HEK293 (cell line): ENCODE data around the gene GJD3.

Source experiments
- CTCF ChIA-PET: fragments of 350-600 bp; formaldehyde crosslinking; extraction: SDS; loops from one replicate; lab custom pipeline; 2021; ENCODE audit warnings: antibody characterized with exemption; lab: Yijun Ruan, JAX
- POLR2A ChIA-PET: fragments of 300-600 bp; formaldehyde crosslinking; extraction: SDS; loops from one replicate; lab custom pipeline; 2020; ENCODE audit warnings: antibody characterized with exemption, inconsistent platforms; lab: Yijun Ruan, JAX
- H3K27ac ChIP-seq: fragments of 200-500 bp; sonication (Bioruptor generic); 2 replicates; pipeline ENCODE4 v1.5.1; 2014; ENCODE audit warnings: low read depth, low read length, control low read depth, inconsistent platforms; ENCODE audit errors: extremely low read depth
- H3K36me3 ChIP-seq, 2 experiments: fragments of 200-500 bp in 1 of 2; sonication (Bioruptor generic) in 1 of 2; 1 replicate in 1 of 2; 2 replicates in 1 of 2; pipeline ENCODE4 v1.5.1; 2014 to 2017; ENCODE audit warnings: inconsistent platforms in 2 of 2, low read length in 2 of 2; ENCODE audit not compliant: control insufficient read depth in 2 of 2, insufficient read depth in 1 of 2
- H3K4me1 ChIP-seq: fragments of 200-500 bp; sonication (Bioruptor generic); 2 replicates; pipeline ENCODE4 v1.5.1; 2014; ENCODE audit warnings: mild to moderate bottlenecking, low read length, inconsistent platforms; ENCODE audit not compliant: control insufficient read depth, insufficient read depth
- H3K4me3 ChIP-seq: 2 replicates; pipeline ENCODE4 v1.5.1; 2011; ENCODE audit warnings: low read depth, mild to moderate bottlenecking, control low read depth, low read length, moderate library complexity
- H3K9me3 ChIP-seq: fragments of 200-500 bp; sonication (Bioruptor generic); 2 replicates; pipeline ENCODE4 v1.5.1; 2014; ENCODE audit warnings: low read depth, low read length, inconsistent platforms; ENCODE audit not compliant: control insufficient read depth, insufficient read depth
- HOXC10 ChIP-seq: sonication (generic); formaldehyde crosslinking; IDR thresholded peaks from 2 replicates; pipeline ENCODE4 v1.8.1; 2023; ENCODE audit warnings: mild to moderate bottlenecking, missing genetic modification reagents
- KLF7 ChIP-seq: fragments of 450-650 bp; formaldehyde crosslinking; IDR thresholded peaks from 2 replicates; pipeline ENCODE4 v1.5.1; 2016; ENCODE audit warnings: missing biosample characterization, missing genetic modification characterization, borderline replicate concordance
- OVOL3 ChIP-seq: fragments of 450-650 bp; formaldehyde crosslinking; IDR thresholded peaks from 2 replicates; pipeline ENCODE4 v1.5.1; 2016; ENCODE audit warnings: missing biosample characterization, missing genetic modification characterization
- SP7 ChIP-seq: fragments of 450-650 bp; formaldehyde crosslinking; IDR thresholded peaks from 2 replicates; pipeline ENCODE4 v1.5.1; 2016; ENCODE audit warnings: missing biosample characterization, missing genetic modification characterization
- WT1 ChIP-seq: fragments of 450-650 bp; formaldehyde crosslinking; IDR thresholded peaks from 2 replicates; pipeline ENCODE4 v1.5.1; 2016; ENCODE audit warnings: missing biosample characterization, missing genetic modification characterization
- ZBTB48 ChIP-seq: fragments of 450-650 bp; formaldehyde crosslinking; IDR thresholded peaks from 2 replicates; pipeline ENCODE4 v1.5.1; 2016; ENCODE audit warnings: missing biosample characterization, missing genetic modification characterization
- ZNF133 ChIP-seq: fragments of 450-650 bp; formaldehyde crosslinking; IDR thresholded peaks from 2 replicates; pipeline ENCODE4 v1.5.1; 2016; ENCODE audit warnings: missing biosample characterization, missing genetic modification characterization
- ZNF324 ChIP-seq: fragments of 450-650 bp; formaldehyde crosslinking; IDR thresholded peaks from 2 replicates; pipeline ENCODE4 v1.5.1; 2016; ENCODE audit warnings: missing biosample characterization, missing genetic modification characterization
- ZNF335 ChIP-seq: fragments of 450-650 bp; formaldehyde crosslinking; conservative IDR thresholded peaks from 2 replicates; pipeline ENCODE4 v1.5.1; 2016; ENCODE audit warnings: missing biosample characterization, missing genetic modification characterization
- ZNF404 ChIP-seq: fragments of 450-650 bp; formaldehyde crosslinking; IDR thresholded peaks from 2 replicates; pipeline ENCODE4 v1.5.1; 2017; ENCODE audit warnings: missing biosample characterization, missing genetic modification characterization
- ZNF501 ChIP-seq: fragments of 450-650 bp; formaldehyde crosslinking; IDR thresholded peaks from 2 replicates; pipeline ENCODE4 v1.5.1; 2016; ENCODE audit warnings: missing biosample characterization, missing genetic modification characterization
- ZNF514 ChIP-seq: fragments of 450-650 bp; formaldehyde crosslinking; IDR thresholded peaks from 2 replicates; pipeline ENCODE4 v1.5.1; 2016; ENCODE audit warnings: missing biosample characterization, missing genetic modification characterization
- ZNF549 ChIP-seq: fragments of 450-650 bp; IDR thresholded peaks from 2 replicates; pipeline ENCODE4 v1.5.1; 2018; ENCODE audit warnings: missing biosample characterization, missing genetic modification characterization, mild to moderate bottlenecking, inconsistent platforms, moderate library complexity
- ZNF558 ChIP-seq: fragments of 450-650 bp; formaldehyde crosslinking; IDR thresholded peaks from 2 replicates; pipeline ENCODE4 v1.5.1; 2016; ENCODE audit warnings: missing biosample characterization, missing genetic modification characterization
- ZNF571 ChIP-seq: fragments of 450-650 bp; formaldehyde crosslinking; IDR thresholded peaks from 2 replicates; pipeline ENCODE4 v1.5.0; 2017; ENCODE audit warnings: missing biosample characterization, missing genetic modification characterization
- ZNF585B ChIP-seq: fragments of 450-650 bp; formaldehyde crosslinking; IDR thresholded peaks from 2 replicates; pipeline ENCODE4 v1.5.1; 2016; ENCODE audit warnings: missing biosample characterization, missing genetic modification characterization
- ZNF658 ChIP-seq: fragments of 450-650 bp; formaldehyde crosslinking; IDR thresholded peaks from 2 replicates; pipeline ENCODE4; 2016; ENCODE audit warnings: missing biosample characterization, missing genetic modification characterization
- ZNF677 ChIP-seq: fragments of 450-650 bp; IDR thresholded peaks from 2 replicates; pipeline ENCODE4 v1.5.0; 2018; ENCODE audit warnings: missing biosample characterization, mild to moderate bottlenecking, missing genetic modification characterization, moderate library complexity
- ZNF701 ChIP-seq: fragments of 450-650 bp; formaldehyde crosslinking; IDR thresholded peaks from 2 replicates; pipeline ENCODE4 v1.5.1; 2016; ENCODE audit warnings: missing biosample characterization, missing genetic modification characterization
- ZNF707 ChIP-seq: fragments of 450-650 bp; formaldehyde crosslinking; IDR thresholded peaks from 2 replicates; pipeline ENCODE4 v1.5.1; 2016; ENCODE audit warnings: missing biosample characterization, missing genetic modification characterization
- ZNF776 ChIP-seq: fragments of 450-650 bp; formaldehyde crosslinking; IDR thresholded peaks from 2 replicates; pipeline ENCODE4 v1.5.0; 2017; ENCODE audit warnings: missing biosample characterization, missing genetic modification characterization, borderline replicate concordance
- ZNF777 ChIP-seq: fragments of 450-650 bp; formaldehyde crosslinking; IDR thresholded peaks from 2 replicates; pipeline ENCODE4 v1.5.1; 2017; ENCODE audit warnings: missing biosample characterization, missing genetic modification characterization, borderline replicate concordance
- ZNF785 ChIP-seq: fragments of 450-650 bp; formaldehyde crosslinking; IDR thresholded peaks from 2 replicates; pipeline ENCODE4 v1.5.1; 2016; ENCODE audit warnings: missing biosample characterization, missing genetic modification characterization
- TF ChIP-seq, protein P1 (sequence below): fragments of 450-650 bp; formaldehyde crosslinking; IDR thresholded peaks from 2 replicates; pipeline ENCODE4 v1.5.1; 2016; ENCODE audit warnings: missing biosample characterization, missing genetic modification characterization, low read depth
- TF ChIP-seq, protein P2 (sequence below): fragments of 450-650 bp; formaldehyde crosslinking; IDR thresholded peaks from 2 replicates; pipeline ENCODE4 v1.5.1; 2016; ENCODE audit warnings: missing biosample characterization, missing genetic modification characterization
- TF ChIP-seq, protein P3 (sequence below): fragments of 450-650 bp; IDR thresholded peaks from 2 replicates; pipeline ENCODE4 v1.5.1; 2018; ENCODE audit warnings: missing biosample characterization, mild to moderate bottlenecking, missing genetic modification characterization
- TF ChIP-seq, protein P4 (sequence below): fragments of 450-650 bp; IDR thresholded peaks from 2 replicates; pipeline ENCODE4 v1.5.1; 2018; ENCODE audit warnings: missing biosample characterization, missing genetic modification characterization
- TF ChIP-seq, protein P5 (sequence below): fragments of 450-650 bp; formaldehyde crosslinking; IDR thresholded peaks from 2 replicates; pipeline ENCODE4 v1.5.1; 2016; ENCODE audit warnings: missing biosample characterization, missing genetic modification characterization

Gene GJD3

DNA sequence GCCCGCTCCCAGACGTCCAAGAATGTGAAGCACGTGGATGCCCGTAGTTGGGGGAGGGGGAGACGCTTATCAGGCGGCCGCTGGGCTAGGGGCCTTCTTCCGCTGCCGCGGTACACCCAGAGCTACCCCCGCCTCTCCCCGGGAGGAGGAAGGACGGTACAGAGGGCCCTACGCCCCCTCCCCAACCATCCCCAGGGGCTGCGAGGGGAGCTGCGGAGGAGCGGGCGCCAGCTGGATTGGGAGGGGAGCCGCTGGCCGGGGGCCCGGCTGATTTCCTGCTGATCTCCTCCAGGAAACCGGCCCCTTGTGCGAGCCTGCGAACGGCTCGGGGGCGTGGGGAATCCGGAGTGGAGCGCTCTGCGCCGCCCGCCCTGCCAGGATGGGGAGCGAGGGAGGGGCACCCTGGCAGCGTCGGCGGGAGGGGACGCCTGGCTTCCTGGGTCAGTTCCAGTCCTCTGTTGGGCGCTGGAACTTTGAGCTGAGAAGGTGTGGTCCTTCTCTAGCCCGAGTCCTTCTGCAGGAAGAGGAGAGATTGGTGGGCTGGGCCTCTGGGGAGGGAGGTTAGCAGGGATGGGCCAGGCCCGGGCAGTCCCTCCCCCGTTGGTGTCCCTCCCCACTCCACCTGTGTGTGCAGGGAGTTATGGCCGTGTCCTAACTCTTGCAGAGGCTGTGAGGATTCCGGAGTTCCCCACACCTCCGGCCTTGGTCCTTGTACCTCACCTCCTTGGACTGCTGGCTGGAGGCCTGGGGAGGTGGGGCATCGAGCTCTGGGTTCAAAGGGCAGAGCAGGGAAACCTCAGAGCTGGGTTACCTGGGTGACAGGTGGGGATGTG is 19.2 kb downstream of the GJD3 start:
- POLR2A ChIA-PET: interaction anchor here (0.5 to 4.4 kb wide), 13 partner anchors 9 to 1343 kb away, joined by 3 to 33 read pairs (median 5); partner anchors contain the start of genes EIF1, GJD3, TOP2A and WIPF2
- Histone ChIP-seq H3K4me3 (peak overlapping the region; percentile 44), H3K36me3 (peaks cover 0 to 22% of the 10 kb centered on the region in 2 experiments; a peak in 2 of 3 replicates), H3K27ac (peak overlapping the region; percentile 28; the same call in 1 of the 2 replicates), H3K4me1 (peaks cover 28% of the 10 kb centered on the region), H3K9me3 (no peaks in the 10 kb centered on the region)
- CTCF ChIA-PET: interaction anchor here (0.7 to 5.3 kb wide), 10 partner anchors 10 to 143 kb away, joined by 3 to 67 read pairs (median 4); no protein-coding TSS in a partner anchor
- no peak for TF ChIP-seq ZNF571 (tag by site-specific recombination)
- TF ChIP-seq, protein P1, sequence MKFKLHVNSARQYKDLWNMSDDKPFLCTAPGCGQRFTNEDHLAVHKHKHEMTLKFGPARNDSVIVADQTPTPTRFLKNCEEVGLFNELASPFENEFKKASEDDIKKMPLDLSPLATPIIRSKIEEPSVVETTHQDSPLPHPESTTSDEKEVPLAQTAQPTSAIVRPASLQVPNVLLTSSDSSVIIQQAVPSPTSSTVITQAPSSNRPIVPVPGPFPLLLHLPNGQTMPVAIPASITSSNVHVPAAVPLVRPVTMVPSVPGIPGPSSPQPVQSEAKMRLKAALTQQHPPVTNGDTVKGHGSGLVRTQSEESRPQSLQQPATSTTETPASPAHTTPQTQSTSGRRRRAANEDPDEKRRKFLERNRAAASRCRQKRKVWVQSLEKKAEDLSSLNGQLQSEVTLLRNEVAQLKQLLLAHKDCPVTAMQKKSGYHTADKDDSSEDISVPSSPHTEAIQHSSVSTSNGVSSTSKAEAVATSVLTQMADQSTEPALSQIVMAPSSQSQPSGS: no peak
- TF ChIP-seq OVOL3 (tag by site-specific recombination): no peak
- TF ChIP-seq, protein P2, sequence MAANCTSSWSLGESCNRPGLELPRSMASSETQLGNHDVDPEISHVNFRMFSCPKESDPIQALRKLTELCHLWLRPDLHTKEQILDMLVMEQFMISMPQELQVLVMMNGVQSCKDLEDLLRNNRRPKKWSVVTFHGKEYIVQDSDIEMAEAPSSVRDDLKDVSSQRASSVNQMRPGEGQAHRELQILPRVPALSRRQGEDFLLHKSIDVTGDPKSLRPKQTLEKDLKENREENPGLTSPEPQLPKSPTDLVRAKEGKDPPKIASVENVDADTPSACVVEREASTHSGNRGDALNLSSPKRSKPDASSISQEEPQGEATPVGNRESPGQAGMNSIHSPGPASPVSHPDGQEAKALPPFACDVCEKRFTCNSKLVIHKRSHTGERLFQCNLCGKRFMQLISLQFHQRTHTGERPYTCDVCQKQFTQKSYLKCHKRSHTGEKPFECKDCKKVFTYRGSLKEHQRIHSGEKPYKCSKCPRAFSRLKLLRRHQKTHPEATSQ (tag by site-specific recombination): no peak
- no peak; the same call in 1 of the 2 replicates for TF ChIP-seq KLF7 (tag by site-specific recombination)
- TF ChIP-seq ZNF404: no peak
- no peak for TF ChIP-seq ZNF324 (tag by site-specific recombination)
- no peak; the same call in 1 of the 2 replicates for TF ChIP-seq ZNF335 (tag by site-specific recombination)
- peak; percentile 50; the same call in 1 of the 2 replicates for TF ChIP-seq ZNF501 (tag by site-specific recombination)
- TF ChIP-seq ZNF777 (tag by site-specific recombination): no peak
- no peak for TF ChIP-seq ZNF785 (tag by site-specific recombination)
- no peak for TF ChIP-seq ZNF549
- TF ChIP-seq ZNF558 (tag by site-specific recombination): no peak
- TF ChIP-seq ZNF677 (tag by site-specific recombination): no peak
- TF ChIP-seq, protein P3, sequence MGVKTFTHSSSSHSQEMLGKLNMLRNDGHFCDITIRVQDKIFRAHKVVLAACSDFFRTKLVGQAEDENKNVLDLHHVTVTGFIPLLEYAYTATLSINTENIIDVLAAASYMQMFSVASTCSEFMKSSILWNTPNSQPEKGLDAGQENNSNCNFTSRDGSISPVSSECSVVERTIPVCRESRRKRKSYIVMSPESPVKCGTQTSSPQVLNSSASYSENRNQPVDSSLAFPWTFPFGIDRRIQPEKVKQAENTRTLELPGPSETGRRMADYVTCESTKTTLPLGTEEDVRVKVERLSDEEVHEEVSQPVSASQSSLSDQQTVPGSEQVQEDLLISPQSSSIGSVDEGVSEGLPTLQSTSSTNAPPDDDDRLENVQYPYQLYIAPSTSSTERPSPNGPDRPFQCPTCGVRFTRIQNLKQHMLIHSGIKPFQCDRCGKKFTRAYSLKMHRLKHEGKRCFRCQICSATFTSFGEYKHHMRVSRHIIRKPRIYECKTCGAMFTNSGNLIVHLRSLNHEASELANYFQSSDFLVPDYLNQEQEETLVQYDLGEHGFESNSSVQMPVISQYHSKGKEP (tag by site-specific recombination): no peak
- TF ChIP-seq ZNF707 (tag by site-specific recombination): no peak
- TF ChIP-seq, protein P4, sequence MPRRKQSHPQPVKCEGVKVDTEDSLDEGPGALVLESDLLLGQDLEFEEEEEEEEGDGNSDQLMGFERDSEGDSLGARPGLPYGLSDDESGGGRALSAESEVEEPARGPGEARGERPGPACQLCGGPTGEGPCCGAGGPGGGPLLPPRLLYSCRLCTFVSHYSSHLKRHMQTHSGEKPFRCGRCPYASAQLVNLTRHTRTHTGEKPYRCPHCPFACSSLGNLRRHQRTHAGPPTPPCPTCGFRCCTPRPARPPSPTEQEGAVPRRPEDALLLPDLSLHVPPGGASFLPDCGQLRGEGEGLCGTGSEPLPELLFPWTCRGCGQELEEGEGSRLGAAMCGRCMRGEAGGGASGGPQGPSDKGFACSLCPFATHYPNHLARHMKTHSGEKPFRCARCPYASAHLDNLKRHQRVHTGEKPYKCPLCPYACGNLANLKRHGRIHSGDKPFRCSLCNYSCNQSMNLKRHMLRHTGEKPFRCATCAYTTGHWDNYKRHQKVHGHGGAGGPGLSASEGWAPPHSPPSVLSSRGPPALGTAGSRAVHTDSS (tag by site-specific recombination): no peak
- no peak for TF ChIP-seq ZNF514 (tag by site-specific recombination)
- no peak for TF ChIP-seq ZNF658 (tag by site-specific recombination)
- TF ChIP-seq ZNF133 (tag by site-specific recombination): no peak
- TF ChIP-seq, protein P5, sequence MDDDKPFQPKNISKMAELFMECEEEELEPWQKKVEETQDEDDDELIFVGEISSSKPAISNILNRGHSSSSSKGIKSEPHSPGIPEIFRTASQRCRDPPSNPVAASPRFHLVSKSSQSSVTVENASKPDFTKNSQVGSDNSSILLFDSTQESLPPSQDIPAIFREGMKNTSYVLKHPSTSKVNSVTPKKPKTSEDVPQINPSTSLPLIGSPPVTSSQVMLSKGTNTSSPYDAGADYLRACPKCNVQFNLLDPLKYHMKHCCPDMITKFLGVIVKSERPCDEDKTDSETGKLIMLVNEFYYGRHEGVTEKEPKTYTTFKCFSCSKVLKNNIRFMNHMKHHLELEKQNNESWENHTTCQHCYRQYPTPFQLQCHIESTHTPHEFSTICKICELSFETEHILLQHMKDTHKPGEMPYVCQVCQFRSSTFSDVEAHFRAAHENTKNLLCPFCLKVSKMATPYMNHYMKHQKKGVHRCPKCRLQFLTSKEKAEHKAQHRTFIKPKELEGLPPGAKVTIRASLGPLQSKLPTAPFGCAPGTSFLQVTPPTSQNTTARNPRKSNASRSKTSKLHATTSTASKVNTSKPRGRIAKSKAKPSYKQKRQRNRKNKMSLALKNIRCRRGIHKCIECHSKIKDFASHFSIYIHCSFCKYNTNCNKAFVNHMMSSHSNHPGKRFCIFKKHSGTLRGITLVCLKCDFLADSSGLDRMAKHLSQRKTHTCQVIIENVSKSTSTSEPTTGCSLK (tag by site-specific recombination): no peak
- no peak for TF ChIP-seq HOXC10 (CRISPR knock-in tag)
- TF ChIP-seq ZNF701 (tag by site-specific recombination): no peak
- TF ChIP-seq WT1 (tag by site-specific recombination): peak; percentile 9; the same call in 1 of the 2 replicates
- TF ChIP-seq ZBTB48 (tag by site-specific recombination): peak; percentile 78; the same call in 1 of the 2 replicates
- TF ChIP-seq ZNF585B (tag by site-specific recombination): no peak
- TF ChIP-seq ZNF776: no peak
- TF ChIP-seq SP7 (tag by site-specific recombination): no peak
